H1 (cell line): ENCODE measurements around the gene PI4K2A. TPM values are rescaled to one million over a fixed set of nuclear protein-coding genes. Genes with fewer than 3 reads are reported as not detected.

ENCODE experiments used
- CTCF ChIA-PET: fragments of 300-600 bp; sonication (Branson Sonifier 250); formaldehyde crosslinking; loops from one replicate; lab custom pipeline; 2021; ENCODE audit not compliant: partially characterized antibody; lab: Charles Lee
- POLR2A ChIA-PET: fragments of 300-600 bp; sonication (Branson Sonifier 250); formaldehyde crosslinking; loops from one replicate; lab custom pipeline; 2021; ENCODE audit warnings: inconsistent platforms; ENCODE audit not compliant: partially characterized antibody; lab: Charles Lee
- DNase-seq, 2 experiments: peaks; one replicate each; pipeline versions ENCODE4 v3.0.0 to v3.0.0-alpha.2; 2010 to 2022; ENCODE audit warnings: low spot score in 2 of 2, low read depth in 1 of 2, mixed read lengths in 1 of 2
- FAIRE-seq: peaks from 2 replicates; lab custom pipeline; 2011; peaks lifted over from hg19 to GRCh38; lab: Jason Lieb, UNC
- H2AFZ ChIP-seq: 2 replicates; pipeline ENCODE4 v1.8.1; 2012; ENCODE audit warnings: low read length, inconsistent platforms
- H2AK5ac ChIP-seq: 2 replicates; pipeline ENCODE4 v1.6.1; 2013; ENCODE audit warnings: low read depth, low read length
- H2BK120ac ChIP-seq: replicated peaks from 2 replicates; pipeline ENCODE3; 2013; ENCODE audit warnings: low read depth, low read length, inconsistent platforms
- H2BK12ac ChIP-seq: 2 replicates; pipeline ENCODE4 v1.6.1; 2013; ENCODE audit warnings: low read depth, low read length
- H2BK15ac ChIP-seq: 2 replicates; pipeline ENCODE4 v1.6.1; 2013; ENCODE audit warnings: low read length
- H2BK20ac ChIP-seq: 2 replicates; pipeline ENCODE4 v1.6.1; 2013; ENCODE audit warnings: low read length
- H2BK5ac ChIP-seq: 2 replicates; pipeline ENCODE4 v1.6.1; 2013; ENCODE audit warnings: low read depth, low read length
- H3K14ac ChIP-seq: 2 replicates; pipeline ENCODE4 v1.6.1; 2013; ENCODE audit warnings: inconsistent platforms; ENCODE audit not compliant: insufficient read length
- H3K18ac ChIP-seq: 2 replicates; pipeline ENCODE4 v1.6.1; 2013; ENCODE audit warnings: low read length; ENCODE audit errors: extremely low read depth
- H3K23ac ChIP-seq: 2 replicates; pipeline ENCODE4 v1.6.1; 2013; ENCODE audit warnings: inconsistent platforms; ENCODE audit not compliant: insufficient read length
- H3K23me2 ChIP-seq: 2 replicates; pipeline ENCODE4 v1.6.1; 2013; ENCODE audit warnings: low read depth, low read length
- H3K27ac ChIP-seq: 2 replicates; pipeline ENCODE4 v1.6.1; 2011; ENCODE audit warnings: low read depth, low read length, inconsistent platforms
- H3K27me3 ChIP-seq, 4 experiments: replicated peaks in 1 of 4; 1 replicate in 1 of 4; 2 replicates in 3 of 4; pipeline versions ENCODE4 v1.6.1 to v1.8.1; 2011 to 2013; ENCODE audit warnings: low read length in 3 of 4, mild to moderate bottlenecking in 3 of 4, inconsistent platforms in 2 of 4, mixed read lengths in 2 of 4, moderate library complexity in 1 of 4; ENCODE audit not compliant: control insufficient read depth in 3 of 4, insufficient read depth in 3 of 4; ENCODE audit errors: extremely low read depth in 1 of 4
- H3K36me3 ChIP-seq, 4 experiments: 2 replicates each; pipeline versions ENCODE4 v1.6.1 to v1.8.1; 2011 to 2013; ENCODE audit warnings: mild to moderate bottlenecking in 4 of 4, low read length in 3 of 4, moderate library complexity in 2 of 4, control low read depth in 1 of 4, inconsistent platforms in 1 of 4; ENCODE audit not compliant: insufficient read depth in 4 of 4, control insufficient read depth in 2 of 4
- H3K4ac ChIP-seq: replicated peaks from 2 replicates; pipeline ENCODE3; 2013; ENCODE audit warnings: low read length, low read depth, mixed read lengths, inconsistent platforms; ENCODE audit not compliant: insufficient read length
- H3K4me1 ChIP-seq, 4 experiments: replicated peaks in 1 of 4; 1 replicate in 1 of 4; 2 replicates in 3 of 4; pipeline versions ENCODE4 v1.6.1 to v1.8.1; 2011 to 2013; ENCODE audit warnings: low read length in 3 of 4, inconsistent platforms in 2 of 4, mixed read lengths in 1 of 4; ENCODE audit not compliant: insufficient read depth in 4 of 4, control insufficient read depth in 3 of 4
- H3K4me2 ChIP-seq, 2 experiments: 2 replicates each; pipeline versions ENCODE4 v1.6.1 to v1.8.1; 2011 to 2013; ENCODE audit warnings: low read depth in 2 of 2, low read length in 2 of 2, control low read depth in 1 of 2, inconsistent platforms in 1 of 2, mild to moderate bottlenecking in 1 of 2; ENCODE audit not compliant: insufficient read depth in 1 of 2
- H3K4me3 ChIP-seq, 4 experiments: fragments of 200-600, 300-600 bp in 1 of 4; sonication (generic), shearing (Covaris generic), sonication (Bioruptor Twin) in 1 of 4; 2 replicates each; pipeline versions ENCODE4 v1.5.1 to v1.8.1; 2011 to 2016; ENCODE audit warnings: low read length in 4 of 4, low read depth in 3 of 4, control low read depth in 2 of 4, inconsistent platforms in 2 of 4, mild to moderate bottlenecking in 2 of 4, mixed read lengths in 1 of 4, moderate library complexity in 1 of 4; ENCODE audit not compliant: insufficient read depth in 2 of 4; ENCODE audit errors: extremely low read depth in 1 of 4
- H3K56ac ChIP-seq: replicated peaks from 2 replicates; pipeline ENCODE3; 2013; ENCODE audit warnings: low read depth, mild to moderate bottlenecking, mixed read lengths, low read length, inconsistent platforms; ENCODE audit not compliant: insufficient read length
- H3K79me1 ChIP-seq: 2 replicates; pipeline ENCODE4 v1.6.1; 2013; ENCODE audit warnings: low read depth, low read length, control low read depth
- H3K79me2 ChIP-seq, 2 experiments: 2 replicates each; pipeline versions ENCODE4 v1.6.1 to v1.8.1; 2012 to 2013; ENCODE audit warnings: low read length in 2 of 2, mild to moderate bottlenecking in 2 of 2, inconsistent platforms in 1 of 2; ENCODE audit not compliant: insufficient read depth in 2 of 2, control insufficient read depth in 1 of 2
- H3K9ac ChIP-seq, 4 experiments: replicated peaks in 1 of 4; 1 replicate in 1 of 4; 2 replicates in 3 of 4; pipeline versions ENCODE4 v1.6.1 to v1.8.1; 2011 to 2013; ENCODE audit warnings: low read depth in 3 of 4, low read length in 3 of 4, control low read depth in 2 of 4, mild to moderate bottlenecking in 2 of 4, moderate library complexity in 2 of 4, inconsistent platforms in 1 of 4; ENCODE audit errors: extremely low read depth in 1 of 4
- H3K9me3 ChIP-seq, 2 experiments: 2 replicates each; pipeline versions ENCODE4 v1.6.1 to v1.8.1; 2012 to 2013; ENCODE audit warnings: mild to moderate bottlenecking in 2 of 2, moderate library complexity in 2 of 2, control low read depth in 1 of 2, inconsistent platforms in 1 of 2, low read depth in 1 of 2, low read length in 1 of 2, mixed read lengths in 1 of 2; ENCODE audit not compliant: insufficient read depth in 2 of 2
- H4K20me1 ChIP-seq, 2 experiments: replicated peaks in 1 of 2; 2 replicates each; pipeline versions ENCODE3 to v1.8.1; 2011 to 2013; ENCODE audit warnings: inconsistent platforms in 2 of 2, low read length in 2 of 2, mild to moderate bottlenecking in 1 of 2; ENCODE audit not compliant: insufficient read depth in 2 of 2, control insufficient read depth in 1 of 2
- H4K5ac ChIP-seq: 2 replicates; pipeline ENCODE4 v1.6.1; 2013; ENCODE audit warnings: low read length, low read depth, mixed read lengths, inconsistent platforms; ENCODE audit not compliant: insufficient read length
- H4K8ac ChIP-seq: 2 replicates; pipeline ENCODE4 v1.8.0; 2013; ENCODE audit warnings: mild to moderate bottlenecking, moderate library complexity, low read length, inconsistent platforms; ENCODE audit not compliant: insufficient read depth; ENCODE audit errors: extremely low read depth
- H4K91ac ChIP-seq: replicated peaks from 2 replicates; pipeline ENCODE3; 2013; ENCODE audit warnings: low read length, mixed read lengths, inconsistent platforms; ENCODE audit not compliant: insufficient read length
- BCL11A ChIP-seq, 2 experiments: IDR thresholded peaks; one replicate each; pipeline ENCODE4 v1.6.1; 2011; ENCODE audit warnings: low read depth in 2 of 2, low read length in 2 of 2, mild to moderate bottlenecking in 2 of 2
- EZH2 ChIP-seq: fragments of 200-600 bp; sonication (generic); IDR thresholded peaks from 2 replicates; pipeline ENCODE4 v1.7.1; 2012; ENCODE audit warnings: low read depth, mild to moderate bottlenecking, moderate library complexity, low read length, inconsistent platforms; ENCODE audit not compliant: severe bottlenecking
- POLR2AphosphoS5 ChIP-seq: IDR thresholded peaks from 2 replicates; pipeline ENCODE4 v1.6.1; 2011; ENCODE audit warnings: low read depth, low read length
- RNF2 ChIP-seq: fragments of 200-900, 300-1000 bp; sonication (generic); IDR thresholded peaks from 2 replicates; pipeline ENCODE4 v1.7.1; 2016; ENCODE audit warnings: borderline replicate concordance, low read depth, mild to moderate bottlenecking, antibody characterized with exemption, low read length; ENCODE audit not compliant: poor library complexity, severe bottlenecking; ENCODE audit errors: missing control alignments
- RXRA ChIP-seq: IDR thresholded peaks from 2 replicates; pipeline ENCODE4 v1.6.1; 2011; ENCODE audit warnings: low read depth, mild to moderate bottlenecking, low read length, moderate library complexity; ENCODE audit not compliant: insufficient read depth
- SIN3A ChIP-seq, 2 experiments: IDR thresholded peaks in 1 of 2; conservative IDR thresholded peaks in 1 of 2; 2 replicates each; pipeline ENCODE4 v1.6.1; 2011 to 2012; ENCODE audit warnings: low read length in 2 of 2, improper control_type of control experiment in 1 of 2, low read depth in 1 of 2, mild to moderate bottlenecking in 1 of 2
- SP1 ChIP-seq: IDR thresholded peaks from 2 replicates; pipeline ENCODE4 v1.6.1; 2011; ENCODE audit warnings: low read depth, low read length
- SRF ChIP-seq: IDR thresholded peaks from 2 replicates; pipeline ENCODE4 v1.6.1; 2011; ENCODE audit warnings: mild to moderate bottlenecking, low read depth, low read length, moderate library complexity
- TAF1 ChIP-seq: IDR thresholded peaks from 2 replicates; pipeline ENCODE4 v1.6.1; 2011; ENCODE audit warnings: mild to moderate bottlenecking, low read depth, low read length
- WGBS, 2 experiments: shearing (Covaris generic) in 1 of 2; methylation state at CpG; one replicate each; pipeline versions ENCODE4 v1.1.6 to v1.1.7; 2013 to 2015; ENCODE audit warnings: low lambda C conversion rate in 2 of 2, mixed read lengths in 2 of 2, inconsistent platforms in 1 of 2, low coverage in 1 of 2, missing lambda C conversion rate in 1 of 2; ENCODE audit not compliant: insufficient replicate concordance in 2 of 2, insufficient coverage in 1 of 2, insufficient read length in 1 of 2; ENCODE audit errors: extremely low coverage in 1 of 2, missing lambda C conversion rate in 1 of 2; 5-methylcytosine and 5-hydroxymethylcytosine counted together
- polyA plus RNA-seq, 7 experiments: library from polyadenylated mRNA; depleted of rRNA in 3 of 7; stranded (reverse) in 5 of 7; unstranded in 2 of 7; fragments of >200 nt in 5 of 7; fragments of 200-250 nt in 2 of 7; gene quantifications; 1 replicate in 5 of 7; 2 replicates in 1 of 7; 4 replicates in 1 of 7; pipeline versions ENCODE4 v1.2.1 to v1.2.3, GENCODE V29; 2011 to 2013; ENCODE audit warnings: missing spikeins in 2 of 7, mixed read lengths in 2 of 7
- total RNA-seq: library from RNA; stranded (reverse); fragmentation: NEBNext Ultra II Directional; extraction: Animal tissue kit (Norgen Biotek cat#: 25700); gene quantifications from 2 replicates; pipeline ENCODE4 v1.2.1, GENCODE V29; 2021

Gene PI4K2A
- total and polyA plus RNA-seq, 2 of the 8 experiments (the other 6 are each of a cell fraction or from before 2014, with no cell fraction given): 20.7 to 21.9 TPM

DNA sequence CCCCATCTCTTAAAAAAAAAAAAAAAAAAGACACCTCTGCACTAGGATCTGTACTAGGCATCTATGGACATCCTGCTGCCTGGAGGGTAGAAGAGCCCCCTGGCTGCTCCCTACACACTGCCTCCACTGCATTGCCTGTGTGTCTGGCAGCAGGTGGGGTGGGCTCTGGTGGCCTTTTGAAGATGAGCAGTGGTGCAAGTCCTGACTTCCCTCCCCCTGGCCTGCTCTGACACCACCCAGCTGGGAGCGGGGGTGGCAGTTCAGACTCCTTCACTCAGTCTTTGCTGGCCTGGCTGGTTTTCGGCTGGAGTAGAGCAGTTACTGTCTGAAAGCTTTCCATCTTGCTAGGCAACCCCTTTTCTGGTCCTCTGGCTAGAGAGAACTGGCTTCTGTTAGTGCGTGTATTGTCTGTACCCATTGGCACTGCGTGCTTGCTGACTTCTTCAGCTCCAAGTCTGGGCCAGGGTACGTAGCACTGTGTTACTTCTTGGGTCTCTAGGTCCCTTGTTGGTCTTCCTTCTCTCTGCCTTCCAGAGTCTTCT is 33.3 kb upstream of the PI4K2A start:
- no peak overlapping the region for H4K91ac ChIP-seq
- no peak overlapping the region for H3K56ac ChIP-seq
- H2BK120ac ChIP-seq: no peak overlapping the region
- H2BK5ac ChIP-seq: no peak overlapping the region
- ChIA-PET CTCF (interaction anchor here (0.5 to 12.2 kb wide), 6 partner anchors 16 to 125 kb away, joined by 3 to 152 read pairs (median 10); partner anchors contain the start of gene ANKRD2), POLR2A (no interaction called here)
- no peak for DNase-seq
- H3K4me1 ChIP-seq: peaks cover 0 to 3% (median 2%) of the 10 kb centered on the region in 4 experiments; a peak in 5 of 7 replicates
- H2BK12ac ChIP-seq: no peak overlapping the region
- H2AFZ ChIP-seq: no peak overlapping the region
- no peak overlapping the region for H3K27ac ChIP-seq
- no peak overlapping the region for H3K4me2 ChIP-seq
- no peak for TF ChIP-seq RNF2
- TF ChIP-seq POLR2AphosphoS5: no peak
- TF ChIP-seq EZH2: no peak
- TF ChIP-seq BCL11A (IDR thresholded peaks at IDR 0.05; ENCODE audit: low read depth in 2 of 2, low read length in 2 of 2): no peak
- TF ChIP-seq SRF: no peak
- no peak for TF ChIP-seq TAF1
- no peak for TF ChIP-seq SP1
- TF ChIP-seq SIN3A (conservative IDR thresholded peaks at IDR 0.05 in 1 of 2, IDR thresholded peaks at IDR 0.05 in 1 of 2; ENCODE audit: low read depth in 1 of 2, low read length in 2 of 2): no peak
- TF ChIP-seq RXRA: no peak
- H4K8ac ChIP-seq: no peak overlapping the region
- no peaks in the 10 kb centered on the region for H3K23me2 ChIP-seq
- no peak overlapping the region for H2BK20ac ChIP-seq
- no peak overlapping the region for H2AK5ac ChIP-seq
- H3K18ac ChIP-seq: no peak overlapping the region
- no peaks in the 10 kb centered on the region for H3K27me3 ChIP-seq
- H3K79me1 ChIP-seq: no peaks in the 10 kb centered on the region
- no peak overlapping the region for H2BK15ac ChIP-seq
- H3K36me3 ChIP-seq: no peaks in the 10 kb centered on the region
- H3K9ac ChIP-seq: no peak overlapping the region
- H4K5ac ChIP-seq: no peak overlapping the region
- H3K9me3 ChIP-seq: no peaks in the 10 kb centered on the region
- no peak overlapping the region for H3K23ac ChIP-seq
- no peak overlapping the region for H3K4me3 ChIP-seq
- H4K20me1 ChIP-seq: no peaks in the 10 kb centered on the region
- 94% methylated on average over 5 of the region's 5 CpGs; no CpG with 5 or more reads in 1 of the 2 experiments for WGBS, 2 experiments
- H3K14ac ChIP-seq: no peak overlapping the region
- FAIRE-seq: no peak
- no peak overlapping the region for H3K4ac ChIP-seq
- H3K79me2 ChIP-seq: no peaks in the 10 kb centered on the region
